ENCODE data around the gene SH3RF3. TPM values are rescaled to one million over a fixed set of nuclear protein-coding genes. Genes with fewer than 3 reads are reported as not detected.

SH3RF3 gene
- total RNA-seq, 2 donors from 2014 or later, result 1.3 to 5.6 TPM

GRCh38 chr2:109321570-109321969 lies 192.6 kb downstream of the SH3RF3 start:
- Histone ChIP-seq H3K9me3 (no peaks in the 10 kb centered on the region), H3K27me3 (no peaks in the 10 kb centered on the region), H3K4me3 (no peak overlapping the region), H3K27ac (peak overlapping the region in 3 of 4 donors; percentile 48 to 70 (median 65)), H3K4me1 (peaks cover 9% of the 10 kb centered on the region), H3K36me3 (replicated peaks in 1 of 2; ENCODE audit: insufficient read depth in 1 of 2, low read depth in 2 of 2) (no peaks in the 10 kb centered on the region)
- WGBS, 2 donors, result 69 to 71% methylated on average over 3 of the region's 3 CpGs
- ATAC-seq, result no peak
- no peak for DNase-seq
- intact Hi-C loops (cut with DNase I), result no loop called here
- TF ChIP-seq CTCF (IDR thresholded peaks at IDR 0.05), result no peak
- no peak for TF ChIP-seq POLR2A (IDR thresholded peaks at IDR 0.05)

DNA sequence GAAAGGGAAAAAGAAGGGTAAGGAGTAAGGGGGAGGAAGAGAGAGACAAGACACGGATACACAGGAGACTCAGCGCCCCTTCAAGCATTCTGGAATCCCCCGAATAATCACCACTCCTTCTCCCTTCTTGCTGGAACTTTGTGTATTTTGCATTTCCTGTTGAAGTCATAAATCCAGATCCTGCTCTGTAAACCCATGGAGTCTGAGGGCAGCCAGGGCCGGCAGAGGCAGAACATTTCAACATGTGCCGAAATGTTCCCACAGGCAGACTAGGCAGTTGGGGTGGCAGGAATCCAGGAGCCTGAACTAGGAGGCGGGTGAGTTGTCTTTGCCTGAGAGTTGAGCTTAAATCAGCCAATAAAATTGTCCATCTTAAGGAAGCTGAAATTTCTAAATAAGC lies 193.1 kb downstream of the SH3RF3 start:
- peaks cover 9% of the 10 kb centered on the region for H3K4me1 ChIP-seq
- H3K9me3 ChIP-seq, result no peaks in the 10 kb centered on the region
- DNase-seq, result peak; percentile 63 to 80 (median 77)
- H3K27ac ChIP-seq, result peak overlapping the region in 3 of 4 donors; percentile 48 to 70 (median 65)
- H3K36me3 ChIP-seq (replicated peaks in 1 of 2; ENCODE audit: insufficient read depth in 1 of 2, low read depth in 2 of 2), result no peaks in the 10 kb centered on the region
- WGBS, 2 donors, result 46 to 50% methylated on average over 6 of the region's 6 CpGs
- ATAC-seq, result peak; percentile 70
- no peaks in the 10 kb centered on the region for H3K27me3 ChIP-seq
- no peak for TF ChIP-seq POLR2A (IDR thresholded peaks at IDR 0.05)
- no peak for TF ChIP-seq CTCF (IDR thresholded peaks at IDR 0.05)
- H3K4me3 ChIP-seq, result no peak overlapping the region
- intact Hi-C loops (cut with DNase I), result no loop called here

GRCh38 chr2:109322641-109323040 lies 193.6 kb downstream of the SH3RF3 start:
- TF ChIP-seq CTCF (IDR thresholded peaks at IDR 0.05), result no peak
- TF ChIP-seq POLR2A (IDR thresholded peaks at IDR 0.05), result no peak
- H3K9me3 ChIP-seq, result no peaks in the 10 kb centered on the region
- no peaks in the 10 kb centered on the region for H3K27me3 ChIP-seq
- WGBS, 2 donors, result 17 to 69% methylated on average over 1 of the region's 1 CpG
- H3K36me3 ChIP-seq (replicated peaks in 1 of 2; ENCODE audit: insufficient read depth in 1 of 2, low read depth in 2 of 2), result no peaks in the 10 kb centered on the region
- ATAC-seq (no peak), DNase-seq (no peak)
- H3K4me1 ChIP-seq, result peaks cover 9% of the 10 kb centered on the region
- no peak overlapping the region for H3K4me3 ChIP-seq
- H3K27ac ChIP-seq, result peak overlapping the region in 2 of 4 donors; percentile 65 to 70
- intact Hi-C loops (cut with DNase I), result no loop called here

- H3K9me3 ChIP-seq, result no peaks in the 10 kb centered on the region
- intact Hi-C loops (cut with DNase I), result no loop called here
- H3K36me3 ChIP-seq (replicated peaks in 1 of 2; ENCODE audit: insufficient read depth in 1 of 2, low read depth in 2 of 2), result no peaks in the 10 kb centered on the region
- H3K27me3 ChIP-seq, result no peaks in the 10 kb centered on the region
- 75 to 76% methylated on average over 6 of the region's 6 CpGs for WGBS, 2 donors
- ATAC-seq, result peak; percentile 56
- H3K27ac ChIP-seq, result no peak overlapping the region
- no peak for TF ChIP-seq POLR2A (IDR thresholded peaks at IDR 0.05)
- TF ChIP-seq CTCF (IDR thresholded peaks at IDR 0.05), result no peak
- peaks cover 9% of the 10 kb centered on the region for H3K4me1 ChIP-seq
- peak; percentile 22 to 50 (median 37) for DNase-seq
- no peak overlapping the region for H3K4me3 ChIP-seq
Observed at GRCh38 chr2:109324861-109325260, 195.9 kb downstream of the SH3RF3 start.

DNA sequence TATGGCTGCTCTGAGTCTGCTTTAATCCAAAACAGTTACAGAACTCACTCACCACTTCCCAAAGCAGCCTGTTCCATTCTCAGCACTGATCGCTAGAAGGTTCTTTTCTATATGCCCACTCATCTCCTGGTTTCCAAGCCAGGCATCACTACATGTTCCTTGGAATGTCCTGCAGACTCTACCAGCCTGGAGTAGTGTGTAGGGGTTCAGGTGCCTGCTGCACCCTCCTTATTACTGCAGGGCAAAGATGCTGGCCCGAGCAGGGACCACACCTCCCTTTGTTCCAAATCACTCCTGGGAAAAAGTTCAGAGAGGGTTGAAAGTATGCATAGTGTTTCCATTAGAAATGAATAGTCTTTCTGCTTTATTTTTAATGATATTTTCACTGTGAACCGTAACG lies 196.6 kb downstream of the SH3RF3 start:
- Histone ChIP-seq H3K9me3 (no peaks in the 10 kb centered on the region), H3K27ac (no peak overlapping the region), H3K4me3 (no peak overlapping the region), H3K36me3 (replicated peaks in 1 of 2; ENCODE audit: insufficient read depth in 1 of 2, low read depth in 2 of 2) (no peaks in the 10 kb centered on the region), H3K4me1 (peaks cover 9% of the 10 kb centered on the region), H3K27me3 (no peaks in the 10 kb centered on the region)
- no peak for ATAC-seq
- no peak for TF ChIP-seq CTCF (IDR thresholded peaks at IDR 0.05)
- no peak for TF ChIP-seq POLR2A (IDR thresholded peaks at IDR 0.05)
- 66 to 71% methylated on average over 4 of the region's 4 CpGs for WGBS, 2 donors
- intact Hi-C loops (cut with DNase I), result no loop called here
- no peak for DNase-seq
